HG03575 (cell line): ENCODE results near the gene UGT1A6.
"Not testable (repeated sequence)": the region's sequence is repeated elsewhere in the genome, so short reads cannot be mapped to it uniquely, and the experiment has no call there.

Experiments used
- ATAC-seq: cut with Tn5 transposase; IDR thresholded peaks from one replicate; pipeline ENCODE4 v1.9.1; 2021; ENCODE audit not compliant: unreplicated experiment, insufficient number of reproducible peaks, low FRiP score; ENCODE audit errors: extremely low read depth

Gene UGT1A6

DNA sequence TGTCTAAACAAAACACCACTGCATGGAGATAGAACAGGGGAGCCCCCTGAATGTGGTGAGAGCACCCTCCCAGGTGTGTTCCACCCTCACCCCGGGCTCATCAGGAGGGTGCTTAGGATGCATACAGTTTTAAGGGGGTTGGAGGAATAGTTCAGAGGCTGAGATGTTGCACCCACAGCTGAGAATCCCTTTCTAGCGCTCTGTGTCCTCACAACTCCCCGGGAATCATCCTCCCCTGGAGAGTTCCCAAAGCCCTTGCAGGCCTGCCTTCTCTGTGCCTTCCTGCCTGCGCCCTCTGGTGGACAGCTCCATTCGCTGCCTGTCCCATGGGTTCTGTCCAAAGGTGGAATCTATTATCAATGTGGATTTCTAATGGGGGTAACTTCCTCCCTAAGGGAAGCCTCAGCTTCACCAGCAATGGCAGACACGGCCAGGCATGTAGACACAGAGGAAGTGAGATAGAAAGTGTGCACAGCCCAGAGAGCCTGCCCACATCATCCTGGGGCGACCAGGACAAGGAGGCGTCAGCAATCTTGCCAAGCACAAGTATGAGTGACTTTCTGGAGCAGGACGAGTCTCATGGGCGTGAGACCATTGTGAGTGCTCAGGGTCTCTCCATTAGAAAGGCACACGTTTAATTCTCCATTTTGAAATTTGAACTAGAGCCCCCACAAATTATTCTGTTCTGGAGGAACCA is 18.8 kb downstream of the UGT1A6 start:
- ATAC-seq: no peak

- no peak for ATAC-seq
These were observed 20.0 kb downstream of the UGT1A6 start, which contains the start of gene UGT1A5 for GRCh38 chr2:233712611-233713261. Gene UGT1A5, plus strand, starts transcription at chr2:233712907. Its CDS starts 85 bp downstream, at chr2:233712992.

DNA sequence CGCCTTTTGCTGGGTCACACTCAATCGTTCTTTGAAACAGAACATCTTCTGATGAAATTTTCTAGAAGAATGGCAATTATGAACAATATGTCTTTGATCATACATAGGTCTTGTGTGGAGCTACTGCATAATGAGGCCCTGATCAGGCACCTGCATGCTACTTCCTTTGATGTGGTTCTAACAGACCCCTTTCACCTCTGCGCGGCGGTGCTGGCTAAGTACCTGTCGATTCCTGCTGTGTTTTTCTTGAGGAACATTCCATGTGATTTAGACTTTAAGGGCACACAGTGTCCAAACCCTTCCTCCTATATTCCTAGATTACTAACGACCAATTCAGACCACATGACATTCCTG is 20.5 kb downstream of the UGT1A6 start:
- ATAC-seq: no peak

DNA sequence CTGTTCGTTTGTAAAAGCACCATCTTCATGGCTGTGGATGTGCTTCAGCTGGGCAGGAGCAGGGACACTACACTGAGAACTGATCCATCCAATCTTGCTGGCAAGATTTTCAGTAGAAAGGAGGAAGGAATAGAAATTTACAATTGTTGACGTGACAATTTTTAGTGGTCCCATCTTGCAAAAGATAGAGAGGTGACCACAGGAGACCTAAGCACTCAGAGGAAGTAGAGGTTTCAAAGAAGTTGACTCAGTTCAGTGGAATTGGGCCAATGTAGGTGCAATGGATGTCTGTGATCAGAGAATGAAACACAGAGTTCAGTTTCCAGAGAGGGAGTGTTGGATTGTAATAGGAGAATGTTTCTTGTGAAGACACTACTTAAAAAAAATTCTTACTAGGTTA is 21.4 kb downstream of the UGT1A6 start:
- no peak for ATAC-seq

- ATAC-seq: no peak
These were observed 25.9 kb downstream of the UGT1A6 start, which contains the start of gene UGT1A4 for GRCh38 chr2:233718552-233718951. Gene UGT1A4, plus strand, starts transcription at chr2:233718736. Its CDS starts 85 bp downstream, at chr2:233718821.

DNA sequence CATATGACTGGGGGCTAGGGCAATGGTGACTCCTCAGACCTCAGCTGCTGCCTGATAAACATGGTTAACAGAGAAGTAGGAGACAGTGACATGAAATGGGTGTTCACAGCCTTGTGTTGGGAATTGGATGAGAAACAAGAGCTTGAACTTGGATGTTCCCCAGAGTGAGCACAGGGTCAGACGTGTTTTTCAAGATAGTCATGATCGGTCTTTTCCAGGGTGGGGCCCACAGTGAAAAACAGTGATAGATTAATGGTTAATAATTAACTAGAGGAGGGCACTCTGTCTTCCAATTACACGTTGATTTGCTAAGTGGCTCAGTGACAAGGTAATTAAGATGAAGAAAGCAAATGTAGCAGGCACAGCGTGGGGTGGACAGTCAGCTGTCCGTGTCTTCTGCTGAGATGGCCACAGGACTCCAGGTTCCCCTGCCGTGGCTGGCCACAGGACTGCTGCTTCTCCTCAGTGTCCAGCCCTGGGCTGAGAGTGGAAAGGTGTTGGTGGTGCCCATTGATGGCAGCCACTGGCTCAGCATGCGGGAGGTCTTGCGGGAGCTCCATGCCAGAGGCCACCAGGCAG is 36.1 kb downstream of the UGT1A6 start, which contains the start of gene UGT1A3:
UGT1A3 (plus strand) TSS at position 320 of the 579 bp plus-strand sequence; CDS start at position 405, 85 bp downstream.
- no peak for ATAC-seq

- not testable (repeated sequence) for ATAC-seq
These were observed 44.4 kb downstream of the UGT1A6 start for GRCh38 chr2:233736868-233737653.

GRCh38 chr2:233740870-233741269 is 48.2 kb downstream of the UGT1A6 start:
- ATAC-seq: no peak

DNA sequence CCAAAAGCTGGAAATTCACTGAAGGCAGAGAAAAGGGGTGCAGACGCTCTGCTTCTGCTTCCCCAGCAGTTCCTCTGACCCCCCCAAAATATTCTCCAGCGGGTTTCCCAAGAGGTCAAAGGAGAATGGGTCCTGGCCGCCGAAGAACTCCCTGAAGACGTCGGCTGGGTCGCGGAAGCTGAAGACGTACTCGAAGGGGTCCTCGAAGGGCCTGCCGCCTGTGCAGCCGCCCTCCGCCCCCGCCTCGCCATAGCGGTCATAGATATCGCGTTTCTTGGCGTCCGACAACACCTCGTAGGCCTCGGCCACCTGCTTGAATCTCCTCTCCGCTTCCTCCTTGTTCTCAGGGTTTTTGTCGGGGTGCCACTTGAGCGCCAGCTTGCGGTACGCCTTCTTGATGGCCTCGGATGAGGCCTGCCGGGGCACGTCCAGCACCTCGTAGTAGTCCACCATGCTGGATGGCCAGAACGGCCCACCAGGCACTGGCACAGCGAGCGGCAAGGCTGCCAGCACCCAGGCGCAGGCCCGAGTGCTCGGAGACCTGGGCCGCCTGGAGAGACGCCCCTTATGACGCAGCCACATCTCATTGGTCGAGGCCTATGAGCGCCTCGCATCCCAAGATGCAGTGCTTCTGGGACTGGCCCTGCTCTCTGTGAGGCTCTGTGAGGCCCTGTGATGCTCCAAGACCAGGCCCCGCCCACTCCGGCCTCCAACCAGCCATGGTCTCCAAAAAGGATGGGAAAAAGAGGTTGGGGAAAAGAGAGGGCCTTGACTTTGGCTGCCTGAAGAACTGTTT is 51.0 kb downstream of the UGT1A6 start:
- no peak for ATAC-seq

GRCh38 chr2:233745073-233745755 is 52.5 kb downstream of the UGT1A6 start:
- no peak for ATAC-seq

- not testable (repeated sequence) for ATAC-seq
These were observed 53.1 kb downstream of the UGT1A6 start for GRCh38 chr2:233745838-233746237.

- ATAC-seq: no peak
These were observed 54.0 kb downstream of the UGT1A6 start for GRCh38 chr2:233746475-233747282.

- no peak for ATAC-seq
These were observed 54.5 kb downstream of the UGT1A6 start for GRCh38 chr2:233747283-233747544.

DNA sequence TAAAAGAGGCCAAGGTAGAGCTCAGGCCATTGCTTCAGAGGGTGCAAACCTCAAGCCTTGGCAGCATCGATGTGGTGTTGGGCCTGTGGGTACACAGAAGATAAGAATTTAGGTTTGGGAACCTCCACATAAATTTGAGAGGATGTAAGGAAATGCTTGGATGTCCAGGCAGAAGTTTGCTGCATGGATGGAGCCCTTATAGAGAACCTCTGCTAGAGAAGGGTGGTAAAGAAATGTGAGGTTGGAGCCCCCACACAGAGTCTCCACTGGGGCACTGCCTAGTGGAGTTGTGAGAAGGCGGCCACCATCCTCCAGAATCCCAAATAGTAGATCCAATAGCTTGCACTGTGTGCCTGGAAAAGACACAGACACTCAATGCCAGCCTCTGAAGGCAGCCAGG is 58.0 kb downstream of the UGT1A6 start:
- not testable (repeated sequence) for ATAC-seq

GRCh38 chr2:233751212-233752009 is 58.7 kb downstream of the UGT1A6 start:
- ATAC-seq: not testable (repeated sequence)

DNA sequence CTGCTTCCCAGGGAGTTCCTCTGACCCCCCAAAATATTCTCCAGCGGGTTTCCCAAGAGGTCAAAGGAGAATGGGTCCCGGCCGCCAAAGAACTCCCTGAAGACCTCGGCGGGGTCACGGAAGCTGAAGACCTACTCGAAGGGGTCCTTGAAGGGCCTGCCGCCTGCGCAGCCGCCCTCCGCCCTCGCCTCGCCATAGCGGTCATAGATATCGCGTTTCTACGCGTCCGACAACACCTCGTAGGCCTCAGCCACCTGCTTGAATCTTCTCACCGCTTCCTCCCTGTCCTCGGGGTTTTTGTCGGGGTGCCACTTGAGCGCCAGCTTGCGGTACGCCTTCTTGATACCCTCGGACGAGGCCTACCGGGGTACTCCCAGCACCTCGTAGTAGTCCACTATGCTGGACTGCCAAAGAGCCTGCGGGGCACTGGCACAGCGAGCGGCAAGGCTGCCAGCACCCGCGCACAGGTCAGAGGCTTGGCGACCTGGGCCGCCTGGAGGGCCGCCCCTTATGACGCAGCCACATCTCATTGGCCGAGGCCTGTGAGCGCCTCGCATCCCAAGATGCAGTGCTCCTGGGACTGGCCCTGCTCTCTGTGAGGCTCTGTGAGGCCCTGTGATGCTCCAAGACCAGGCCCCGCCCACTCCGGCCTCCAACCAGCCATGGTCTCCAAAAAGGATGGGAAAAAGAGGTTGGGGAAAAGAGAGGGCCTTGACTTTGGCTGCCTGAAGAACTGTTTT is 62.4 kb downstream of the UGT1A6 start:
- ATAC-seq: no peak
